KG1 (cell line): ENCODE results near the gene NCDN.
"Not testable (repeated sequence)": the region's sequence is repeated elsewhere in the genome, so short reads cannot be mapped to it uniquely, and the experiment has no call there.

Source experiments
- DNase-seq: peaks from one replicate; lab custom pipeline; 2025; lab: John Stamatoyannopoulos, UW

NCDN gene

GRCh38 chr1:35571263-35571662 is 13.7 kb downstream of the NCDN start:
- DNase-seq = no peak

- no peak for DNase-seq
Observed at GRCh38 chr1:35572296-35572695, 14.7 kb downstream of the NCDN start.

- DNase-seq = no peak
Observed at GRCh38 chr1:35573198-35574124, 15.9 kb downstream of the NCDN start, which contains the start of gene TFAP2E. TSS of gene TFAP2E (plus strand) at chr1:35573314. CDS start at chr1:35573578, 264 bp downstream.

- no peak for DNase-seq
Observed at GRCh38 chr1:35574125-35574654, 16.6 kb downstream of the NCDN start.

- no peak for DNase-seq
Observed at GRCh38 chr1:35574655-35575415, 17.2 kb downstream of the NCDN start.

GRCh38 chr1:35575416-35575958 is 17.9 kb downstream of the NCDN start:
- DNase-seq = no peak

GRCh38 chr1:35576061-35576765 is 18.6 kb downstream of the NCDN start:
- no peak for DNase-seq

- not testable (repeated sequence) for DNase-seq
Observed at GRCh38 chr1:35576766-35577070, 19.1 kb downstream of the NCDN start.

GRCh38 chr1:35577071-35577998 is 19.7 kb downstream of the NCDN start:
- peak; percentile 81 for DNase-seq

GRCh38 chr1:35580949-35581388 is 23.4 kb downstream of the NCDN start:
- no peak for DNase-seq

GRCh38 chr1:35581621-35582020 is 24.0 kb downstream of the NCDN start:
- DNase-seq = not testable (repeated sequence)

- DNase-seq = no peak
Observed at GRCh38 chr1:35585281-35585680, 27.7 kb downstream of the NCDN start.

GRCh38 chr1:35585805-35586204 is 28.2 kb downstream of the NCDN start:
- DNase-seq = not testable (repeated sequence)

- DNase-seq = no peak
Observed at GRCh38 chr1:35586808-35587207, 29.2 kb downstream of the NCDN start.

- no peak for DNase-seq
Observed at GRCh38 chr1:35587736-35588135, 30.1 kb downstream of the NCDN start.

GRCh38 chr1:35588197-35588910 is 30.8 kb downstream of the NCDN start:
- DNase-seq = no peak

GRCh38 chr1:35589516-35590427 is 32.2 kb downstream of the NCDN start:
- no peak for DNase-seq

GRCh38 chr1:35590476-35591040 is 33.0 kb downstream of the NCDN start:
- no peak for DNase-seq

GRCh38 chr1:35591211-35591610 is 33.6 kb downstream of the NCDN start:
- no peak for DNase-seq
